HFFc6 (cell line): Measurements from ENCODE around the gene NSG1. TPM values are rescaled to one million over a fixed set of nuclear protein-coding genes. Genes with fewer than 3 reads are reported as not detected.

Source experiments
- DNase-seq: peaks from one replicate; pipeline ENCODE4 v3.0.0-alpha.2; 2018
- H3K27ac Mint-ChIP-seq: 2 replicates; pipeline ENCODE4 v1.8.0; 2020; ENCODE audit warnings: mild to moderate bottlenecking, mixed read lengths
- H3K27me3 Mint-ChIP-seq: 2 replicates; pipeline ENCODE4 v1.8.0; 2021; ENCODE audit warnings: mild to moderate bottlenecking, moderate library complexity, mixed read lengths; ENCODE audit not compliant: insufficient read depth
- H3K36me3 Mint-ChIP-seq: 2 replicates; pipeline ENCODE4 v1.8.0; 2021; ENCODE audit warnings: low read depth, mixed read lengths
- H3K4me1 Mint-ChIP-seq: 2 replicates; pipeline ENCODE4 v1.8.0; 2020; ENCODE audit warnings: low read depth, mixed read lengths
- H3K4me3 Mint-ChIP-seq: 2 replicates; pipeline ENCODE4 v1.8.0; 2020; ENCODE audit warnings: mild to moderate bottlenecking, moderate library complexity, mixed read lengths
- H3K9me3 Mint-ChIP-seq: 2 replicates; pipeline ENCODE4 v1.8.0; 2020; ENCODE audit warnings: mild to moderate bottlenecking, mixed read lengths
- CTCF ChIP-seq: fragments of 200-600 bp; sonication (generic); IDR thresholded peaks from 2 replicates; pipeline ENCODE4 v1.5.0; 2021; ENCODE audit warnings: antibody characterized with exemption, mild to moderate bottlenecking
- total RNA-seq, 6 experiments: library from RNA; stranded (reverse); fragmentation: NEBNext Ultra II Directional; extraction: Animal tissue kit (Norgen Biotek cat#: 25700); gene quantifications; 2 replicates in 1 of 6; 3 replicates in 5 of 6; pipeline ENCODE4 v1.2.3, GENCODE V29; 2021

NSG1 gene
- total RNA-seq, 6 experiments from 2014 or later, result 0.13 to 0.14 TPM; not detected in 4

- Mint-ChIP-seq H3K36me3 (peaks cover 15% of the 10 kb centered on the region), H3K4me3 (no peak overlapping the region), H3K27me3 (no peaks in the 10 kb centered on the region; the same call in 1 of the 2 replicates), H3K27ac (no peak overlapping the region), H3K9me3 (no peaks in the 10 kb centered on the region), H3K4me1 (peaks cover 26% of the 10 kb centered on the region)
- DNase-seq, result no peak
- TF ChIP-seq CTCF, result no peak
Measured at GRCh38 chr4:4438891-4439290, 52.0 kb downstream of the NSG1 start.

GRCh38 chr4:4439782-4440181 is 52.9 kb downstream of the NSG1 start:
- H3K27ac Mint-ChIP-seq, result peak overlapping the region; percentile 53; the same call in 1 of the 2 replicates
- H3K36me3 Mint-ChIP-seq, result peaks cover 17% of the 10 kb centered on the region
- H3K4me3 Mint-ChIP-seq, result no peak overlapping the region
- H3K27me3 Mint-ChIP-seq, result no peaks in the 10 kb centered on the region; the same call in 1 of the 2 replicates
- no peak for TF ChIP-seq CTCF
- H3K9me3 Mint-ChIP-seq, result no peaks in the 10 kb centered on the region
- DNase-seq, result no peak
- H3K4me1 Mint-ChIP-seq, result peaks cover 35% of the 10 kb centered on the region

GRCh38 chr4:4440333-4441061 is 53.6 kb downstream of the NSG1 start:
- no peak overlapping the region for H3K27ac Mint-ChIP-seq

GRCh38 chr4:4443821-4444220 is 56.9 kb downstream of the NSG1 start:
- peak overlapping the region; percentile 70 for H3K27ac Mint-ChIP-seq
- peak; percentile 56 for DNase-seq
- H3K4me1 Mint-ChIP-seq, result peaks cover 59% of the 10 kb centered on the region

More at GRCh38 chr4:4440333-4441061, 53.6 kb downstream of the NSG1 start:
- no peak for TF ChIP-seq CTCF
- Mint-ChIP-seq H3K4me1 (peaks cover 36% of the 10 kb centered on the region), H3K27me3 (no peaks in the 10 kb centered on the region; the same call in 1 of the 2 replicates), H3K4me3 (no peak overlapping the region), H3K36me3 (peaks cover 15% of the 10 kb centered on the region), H3K9me3 (no peaks in the 10 kb centered on the region)
- no peak for DNase-seq

GRCh38 chr4:4446434-4446833 is 59.5 kb downstream of the NSG1 start:
- Mint-ChIP-seq H3K27me3 (no peaks in the 10 kb centered on the region; the same call in 1 of the 2 replicates), H3K27ac (peak overlapping the region; percentile 82), H3K4me3 (no peak overlapping the region), H3K9me3 (no peaks in the 10 kb centered on the region), H3K4me1 (peaks cover 45% of the 10 kb centered on the region), H3K36me3 (peaks cover 11% of the 10 kb centered on the region; the same call in 1 of the 2 replicates)
- TF ChIP-seq CTCF, result peak; percentile 10; the same call in 1 of the 2 replicates
- DNase-seq, result peak; percentile 59

More at GRCh38 chr4:4443821-4444220, 56.9 kb downstream of the NSG1 start:
- TF ChIP-seq CTCF, result no peak
- Mint-ChIP-seq H3K27me3 (no peaks in the 10 kb centered on the region), H3K36me3 (0 out of 2 replicates have a peak, but pooled peaks cover 9% of the 10 kb centered on the region), H3K9me3 (no peaks in the 10 kb centered on the region), H3K4me3 (peak overlapping the region; percentile 15; the same call in 1 of the 2 replicates)
